Measurements from ENCODE around the gene TRIM3.

The TRIM3 gene

GRCh38 chr11:6480299-6480914, 6.7 kb upstream of the TRIM3 start:
- DNase-seq = no peak

- no peak for DNase-seq
Measured at GRCh38 chr11:6476571-6476970, 2.8 kb upstream of the TRIM3 start.

GRCh38 chr11:6475936-6476335, 2.2 kb upstream of the TRIM3 start:
- DNase-seq = no peak

- DNase-seq = no peak
Measured at GRCh38 chr11:6474806-6475500, 1.2 kb upstream of the TRIM3 start.

GRCh38 chr11:6474413-6474792, 662 bp upstream of the TRIM3 start:
- DNase-seq = no peak

GRCh38 chr11:6472934-6473333, 807 bp downstream of the TRIM3 start:
- DNase-seq = no peak

- no peak for DNase-seq
Measured at GRCh38 chr11:6469599-6469998, 4.1 kb downstream of the TRIM3 start.

GRCh38 chr11:6468712-6469495, 4.8 kb downstream of the TRIM3 start:
- no peak for DNase-seq

- no peak for DNase-seq
Measured at GRCh38 chr11:6459099-6459450, 14.7 kb downstream of the TRIM3 start.

GRCh38 chr11:6458352-6459098, 15.2 kb downstream of the TRIM3 start:
- no peak for DNase-seq

- no peak for DNase-seq
Measured at GRCh38 chr11:6457581-6458320, 16.0 kb downstream of the TRIM3 start.

- no peak for DNase-seq
Measured at GRCh38 chr11:6456361-6457073, 17.2 kb downstream of the TRIM3 start.

- DNase-seq = no peak
Measured at GRCh38 chr11:6455070-6455469, 18.7 kb downstream of the TRIM3 start.

GRCh38 chr11:6453152-6453551, 20.6 kb downstream of the TRIM3 start:
- no peak for DNase-seq

- no peak for DNase-seq
Measured at GRCh38 chr11:6452219-6452618, 21.5 kb downstream of the TRIM3 start.

GRCh38 chr11:6448574-6448973, 25.2 kb downstream of the TRIM3 start:
- DNase-seq = no peak

- DNase-seq = peak; percentile 25
Measured at GRCh38 chr11:6443269-6444003, 30.3 kb downstream of the TRIM3 start.

GRCh38 chr11:6442441-6442840, 31.3 kb downstream of the TRIM3 start:
- DNase-seq = no peak

GRCh38 chr11:6440906-6441358, 32.8 kb downstream of the TRIM3 start, which contains the start of gene HPX:
Gene HPX, minus strand, starts transcription at chr11:6440987. Its CDS starts 24 bp downstream, at chr11:6440963.
- DNase-seq = no peak

- peak; percentile 41 for DNase-seq
Measured at GRCh38 chr11:6438979-6439571, 34.7 kb downstream of the TRIM3 start.

- DNase-seq = peak; percentile 39
Measured at GRCh38 chr11:6437993-6438392, 35.7 kb downstream of the TRIM3 start.

Measured in GDM1 (cell line).